Stimulated activated CD8-positive, alpha-beta memory T cell treated with anti-CD3 and anti-CD28 coated beads, Interleukin-4, amount 100 ng/mL, for 48 hours (primary cell): ENCODE data around the gene PHKA1.
"Not testable (repeated sequence)": the region's sequence is repeated elsewhere in the genome, so short reads cannot be mapped to it uniquely, and the experiment has no call there.

Source experiments
- DNase-seq: peaks from one replicate; pipeline ENCODE4 v3.0.0-alpha.2; 2020

The PHKA1 gene

GRCh38 chrX:72568406-72569092 lies 145.6 kb downstream of the PHKA1 start:
- no peak for DNase-seq

- no peak for DNase-seq
These were observed 147.7 kb downstream of the PHKA1 start for GRCh38 chrX:72566448-72566847.

GRCh38 chrX:72559655-72560054 lies 154.5 kb downstream of the PHKA1 start:
- DNase-seq = not testable (repeated sequence)

GRCh38 chrX:72554448-72555140 lies 159.5 kb downstream of the PHKA1 start:
- peak; percentile 23 for DNase-seq

- DNase-seq = not testable (repeated sequence)
These were observed 161.7 kb downstream of the PHKA1 start for GRCh38 chrX:72552443-72552842.

- no peak for DNase-seq
These were observed 168.1 kb downstream of the PHKA1 start for GRCh38 chrX:72545990-72546389.

- DNase-seq = no peak
These were observed 173.8 kb downstream of the PHKA1 start for GRCh38 chrX:72540318-72540717.

- no peak for DNase-seq
These were observed 174.3 kb downstream of the PHKA1 start for GRCh38 chrX:72539822-72540221.

GRCh38 chrX:72536542-72536941 lies 177.6 kb downstream of the PHKA1 start:
- no peak for DNase-seq

- DNase-seq = no peak
These were observed 181.7 kb downstream of the PHKA1 start for GRCh38 chrX:72532366-72532765.
